PFSK-1 (cell line): Measurements from ENCODE around the gene NGLY1.

ENCODE experiments used
- FOXP2 ChIP-seq: optimal IDR thresholded peaks from 2 replicates; pipeline ENCODE3; 2011; ENCODE audit warnings: borderline replicate concordance, control low read depth, inconsistent platforms; ENCODE audit not compliant: insufficient read depth; ENCODE audit errors: extremely low read length, extremely low read depth
- POLR2AphosphoS5 ChIP-seq: IDR thresholded peaks from 2 replicates; pipeline ENCODE4 v1.6.1; 2012; ENCODE audit warnings: low read depth, mild to moderate bottlenecking, control low read depth, low read length, moderate library complexity
- SIN3A ChIP-seq: IDR thresholded peaks from 2 replicates; pipeline ENCODE4 v1.6.1; 2012; ENCODE audit warnings: mild to moderate bottlenecking, low read length, moderate library complexity, borderline replicate concordance; ENCODE audit not compliant: insufficient read depth
- TAF1 ChIP-seq: IDR thresholded peaks from 2 replicates; pipeline ENCODE4 v1.6.1; 2012; ENCODE audit warnings: low read length, control low read depth, borderline replicate concordance; ENCODE audit not compliant: insufficient read depth
- TF ChIP-seq, protein P1 (sequence below), 2 experiments: IDR thresholded peaks; 2 replicates each; pipeline versions ENCODE4 v1.6.1 to v1.8.0; 2011 to 2012; ENCODE audit warnings: low read depth in 2 of 2, low read length in 2 of 2, control low read depth in 1 of 2, inconsistent platforms in 1 of 2, mild to moderate bottlenecking in 1 of 2, moderate library complexity in 1 of 2; ENCODE audit not compliant: insufficient read depth in 1 of 2

DNA sequence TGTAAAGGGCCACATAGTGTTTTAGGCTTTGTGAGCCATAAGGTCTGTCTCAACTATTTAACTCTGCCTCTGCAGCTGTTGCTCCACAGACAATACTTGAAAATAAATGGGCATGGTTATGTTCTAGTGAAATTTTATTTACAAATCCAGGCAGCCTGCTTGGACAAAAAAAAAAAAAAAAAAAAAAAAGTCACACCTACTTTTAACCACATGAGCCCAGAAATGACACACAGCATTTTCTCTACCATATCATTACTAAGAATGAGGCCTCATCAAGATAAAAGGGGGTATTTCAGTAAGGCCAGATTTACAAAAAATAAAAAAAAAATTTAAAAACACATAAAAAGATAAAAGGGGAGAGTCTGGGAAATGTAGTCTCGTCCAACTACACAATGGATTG lies 1.7 kb upstream of the NGLY1 start:
- TF ChIP-seq POLR2AphosphoS5: no peak
- TF ChIP-seq TAF1: no peak
- TF ChIP-seq, protein P1, sequence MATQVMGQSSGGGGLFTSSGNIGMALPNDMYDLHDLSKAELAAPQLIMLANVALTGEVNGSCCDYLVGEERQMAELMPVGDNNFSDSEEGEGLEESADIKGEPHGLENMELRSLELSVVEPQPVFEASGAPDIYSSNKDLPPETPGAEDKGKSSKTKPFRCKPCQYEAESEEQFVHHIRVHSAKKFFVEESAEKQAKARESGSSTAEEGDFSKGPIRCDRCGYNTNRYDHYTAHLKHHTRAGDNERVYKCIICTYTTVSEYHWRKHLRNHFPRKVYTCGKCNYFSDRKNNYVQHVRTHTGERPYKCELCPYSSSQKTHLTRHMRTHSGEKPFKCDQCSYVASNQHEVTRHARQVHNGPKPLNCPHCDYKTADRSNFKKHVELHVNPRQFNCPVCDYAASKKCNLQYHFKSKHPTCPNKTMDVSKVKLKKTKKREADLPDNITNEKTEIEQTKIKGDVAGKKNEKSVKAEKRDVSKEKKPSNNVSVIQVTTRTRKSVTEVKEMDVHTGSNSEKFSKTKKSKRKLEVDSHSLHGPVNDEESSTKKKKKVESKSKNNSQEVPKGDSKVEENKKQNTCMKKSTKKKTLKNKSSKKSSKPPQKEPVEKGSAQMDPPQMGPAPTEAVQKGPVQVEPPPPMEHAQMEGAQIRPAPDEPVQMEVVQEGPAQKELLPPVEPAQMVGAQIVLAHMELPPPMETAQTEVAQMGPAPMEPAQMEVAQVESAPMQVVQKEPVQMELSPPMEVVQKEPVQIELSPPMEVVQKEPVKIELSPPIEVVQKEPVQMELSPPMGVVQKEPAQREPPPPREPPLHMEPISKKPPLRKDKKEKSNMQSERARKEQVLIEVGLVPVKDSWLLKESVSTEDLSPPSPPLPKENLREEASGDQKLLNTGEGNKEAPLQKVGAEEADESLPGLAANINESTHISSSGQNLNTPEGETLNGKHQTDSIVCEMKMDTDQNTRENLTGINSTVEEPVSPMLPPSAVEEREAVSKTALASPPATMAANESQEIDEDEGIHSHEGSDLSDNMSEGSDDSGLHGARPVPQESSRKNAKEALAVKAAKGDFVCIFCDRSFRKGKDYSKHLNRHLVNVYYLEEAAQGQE (IDR thresholded peaks at IDR 0.05; ENCODE audit: insufficient read depth in 1 of 2, low read depth in 2 of 2, low read length in 2 of 2): no peak
- TF ChIP-seq SIN3A: no peak
- TF ChIP-seq FOXP2: no peak
